ENCODE results near the gene CARD9. TPM values are rescaled to one million over a fixed set of nuclear protein-coding genes. Genes with fewer than 3 reads are reported as not detected.

Gene CARD9
- total and polyA plus RNA-seq, 2 of the 8 experiments (the other 6 are each of a cell fraction or from before 2014, with no cell fraction given) = 0.15 to 1.1 TPM

DNA sequence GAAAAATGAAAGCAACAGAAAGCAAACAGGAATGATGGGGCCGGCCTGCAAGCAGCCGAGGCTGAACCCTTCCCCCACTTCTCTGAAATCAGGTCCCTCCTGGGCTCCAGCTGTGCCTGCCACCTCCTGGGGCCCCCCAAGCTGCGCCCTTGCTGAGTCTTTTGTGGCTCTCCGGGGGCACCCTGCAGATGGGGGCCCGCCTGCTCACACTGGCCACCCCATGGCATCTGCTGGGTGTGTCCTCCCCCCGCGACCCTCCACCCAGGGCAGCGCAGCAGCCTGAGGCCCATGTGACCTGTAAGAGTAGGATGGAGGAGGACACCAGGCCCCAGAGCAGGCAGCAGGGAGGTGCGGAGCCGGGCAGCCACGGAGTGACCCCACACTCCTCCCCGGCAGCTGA is 40.4 kb downstream of the CARD9 start:
- 0 out of 2 replicates have a peak, but pooled peaks cover 2% of the 10 kb centered on the region for H3K79me1 ChIP-seq (ENCODE audit: low read depth, low read length)
- no peak overlapping the region for H3K56ac ChIP-seq (replicated peaks; ENCODE audit: insufficient read length, low read depth, low read length)
- CTCF ChIA-PET (ENCODE audit: partially characterized antibody) = interaction anchor here (0.8 to 3.7 kb wide), 2 partner anchors 20 to 87 kb away, joined by 3 to 20 read pairs; partner anchors contain the start of gene QSOX2
- peak overlapping the region; percentile 21; the same call in 1 of the 2 replicates for H2BK5ac ChIP-seq (ENCODE audit: low read depth, low read length)
- H2BK15ac ChIP-seq (ENCODE audit: low read length) = no peak overlapping the region
- H3K4me1 ChIP-seq (replicated peaks in 1 of 4; ENCODE audit: control insufficient read depth in 3 of 4, insufficient read depth in 4 of 4, low read length in 3 of 4) = peaks cover 0 to 15% (median 5%) of the 10 kb centered on the region in 4 experiments; a peak in 5 of 7 replicates
- H3K4me3 ChIP-seq (ENCODE audit: extremely low read depth in 1 of 4, insufficient read depth in 2 of 4, low read depth in 3 of 4, low read length in 4 of 4) = no peak overlapping the region
- H3K79me2 ChIP-seq (ENCODE audit: control insufficient read depth in 1 of 2, insufficient read depth in 2 of 2, low read length in 2 of 2) = no peaks in the 10 kb centered on the region
- H4K20me1 ChIP-seq (replicated peaks in 1 of 2; ENCODE audit: control insufficient read depth in 1 of 2, insufficient read depth in 2 of 2, low read length in 2 of 2) = peaks cover 0 to 8% of the 10 kb centered on the region in 2 experiments
- H3K27me3 ChIP-seq (replicated peaks in 1 of 4; ENCODE audit: control insufficient read depth in 3 of 4, extremely low read depth in 1 of 4, insufficient read depth in 3 of 4, low read length in 3 of 4) = no peaks in the 10 kb centered on the region
- no peak overlapping the region for H3K9ac ChIP-seq (replicated peaks in 1 of 4; ENCODE audit: extremely low read depth in 1 of 4, low read depth in 3 of 4, low read length in 3 of 4)
- no peak overlapping the region for H2AFZ ChIP-seq (ENCODE audit: low read length)
- H4K91ac ChIP-seq (replicated peaks; ENCODE audit: insufficient read length, low read length) = no peak overlapping the region
- H3K23me2 ChIP-seq (ENCODE audit: low read depth, low read length) = peaks cover 2% of the 10 kb centered on the region; the same call in 1 of the 2 replicates
- H4K5ac ChIP-seq (ENCODE audit: insufficient read length, low read depth, low read length) = no peak overlapping the region
- H3K36me3 ChIP-seq (ENCODE audit: control insufficient read depth in 2 of 4, insufficient read depth in 4 of 4, low read length in 3 of 4) = peaks cover 0 to 4% (median 0%) of the 10 kb centered on the region in 4 experiments; a peak in 2 of 8 replicates
- no peak overlapping the region for H4K8ac ChIP-seq (ENCODE audit: extremely low read depth, insufficient read depth, low read length)
- POLR2A ChIA-PET (ENCODE audit: partially characterized antibody) = interaction anchor here (0.7 to 1.8 kb wide), 2 partner anchors 11 to 76 kb away, joined by 4 to 7 read pairs; no protein-coding TSS in a partner anchor
- H3K4ac ChIP-seq (replicated peaks; ENCODE audit: insufficient read length, low read depth, low read length) = no peak overlapping the region
- no peak overlapping the region for H2AK5ac ChIP-seq (ENCODE audit: low read depth, low read length)
- H2BK120ac ChIP-seq (replicated peaks; ENCODE audit: low read depth, low read length) = no peak overlapping the region
- H3K18ac ChIP-seq (ENCODE audit: extremely low read depth, low read length) = no peak overlapping the region
- H3K23ac ChIP-seq (ENCODE audit: insufficient read length) = no peak overlapping the region
- H3K4me2 ChIP-seq (ENCODE audit: insufficient read depth in 1 of 2, low read depth in 2 of 2, low read length in 2 of 2) = no peak overlapping the region
- no peak overlapping the region for H2BK12ac ChIP-seq (ENCODE audit: low read depth, low read length)
- H2BK20ac ChIP-seq (ENCODE audit: low read length) = no peak overlapping the region
- H3K9me3 ChIP-seq (ENCODE audit: insufficient read depth in 2 of 2, low read depth in 1 of 2, low read length in 1 of 2) = no peaks in the 10 kb centered on the region
- no peak overlapping the region for H3K27ac ChIP-seq (ENCODE audit: low read depth, low read length)
- H3K14ac ChIP-seq (ENCODE audit: insufficient read length) = no peak overlapping the region
- FAIRE-seq = no peak
- 88% methylated on average over 12 of the region's 12 CpGs; no CpG with 5 or more reads in 1 of the 2 experiments for WGBS, 2 experiments (ENCODE audit: extremely low coverage in 1 of 2, insufficient coverage in 1 of 2, insufficient read length in 1 of 2, insufficient replicate concordance in 2 of 2, low coverage in 1 of 2, low lambda C conversion rate in 2 of 2, missing lambda C conversion rate in 1 of 2)
- no peak for DNase-seq (ENCODE audit: low read depth in 1 of 2, low spot score in 2 of 2)
- no peak for TF ChIP-seq SUZ12 (IDR thresholded peaks at IDR 0.05; ENCODE audit: low read length)
- no peak for TF ChIP-seq RNF2 (IDR thresholded peaks at IDR 0.05; ENCODE audit: borderline replicate concordance, low read depth, low read length, missing control alignments, poor library complexity, severe bottlenecking)
- TF ChIP-seq HDAC6 (IDR thresholded peaks at IDR 0.05; ENCODE audit: low read depth, low read length) = no peak
- TF ChIP-seq, protein P1, sequence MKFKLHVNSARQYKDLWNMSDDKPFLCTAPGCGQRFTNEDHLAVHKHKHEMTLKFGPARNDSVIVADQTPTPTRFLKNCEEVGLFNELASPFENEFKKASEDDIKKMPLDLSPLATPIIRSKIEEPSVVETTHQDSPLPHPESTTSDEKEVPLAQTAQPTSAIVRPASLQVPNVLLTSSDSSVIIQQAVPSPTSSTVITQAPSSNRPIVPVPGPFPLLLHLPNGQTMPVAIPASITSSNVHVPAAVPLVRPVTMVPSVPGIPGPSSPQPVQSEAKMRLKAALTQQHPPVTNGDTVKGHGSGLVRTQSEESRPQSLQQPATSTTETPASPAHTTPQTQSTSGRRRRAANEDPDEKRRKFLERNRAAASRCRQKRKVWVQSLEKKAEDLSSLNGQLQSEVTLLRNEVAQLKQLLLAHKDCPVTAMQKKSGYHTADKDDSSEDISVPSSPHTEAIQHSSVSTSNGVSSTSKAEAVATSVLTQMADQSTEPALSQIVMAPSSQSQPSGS (IDR thresholded peaks at IDR 0.05; ENCODE audit: low read length) = no peak
- TF ChIP-seq CBX5 (IDR thresholded peaks at IDR 0.05; ENCODE audit: low read depth, low read length) = no peak
- TF ChIP-seq CTBP2 (IDR thresholded peaks at IDR 0.05; ENCODE audit: borderline replicate concordance, insufficient read depth, insufficient read length, low read length) = no peak
- TF ChIP-seq CREB1 (IDR thresholded peaks at IDR 0.05) = no peak
- TF ChIP-seq SRF (IDR thresholded peaks at IDR 0.05; ENCODE audit: low read depth, low read length) = no peak
- TF ChIP-seq JUN (IDR thresholded peaks at IDR 0.05; ENCODE audit: low read depth, low read length) = no peak
- TF ChIP-seq RBBP5 (IDR thresholded peaks at IDR 0.05; ENCODE audit: borderline replicate concordance, low read depth, low read length) = no peak
- TF ChIP-seq SIN3A (conservative IDR thresholded peaks at IDR 0.05 in 1 of 2, IDR thresholded peaks at IDR 0.05 in 1 of 2; ENCODE audit: low read depth in 1 of 2, low read length in 2 of 2) = no peak
